Lower leg skin (tissue), 4 donors: ENCODE data around the gene STARD13. TPM values are rescaled to one million over a fixed set of nuclear protein-coding genes. Genes with fewer than 3 reads are reported as not detected.

Source experiments
- DNase-seq, 2 donors: peaks; one replicate each; pipeline ENCODE4 v3.0.0-alpha.2; 2019; ENCODE audit warnings: low spot score in 2 of 2
- H3K4me3 ChIP-seq: fragments of 200-600 bp; sonication (generic); 2 replicates; pipeline ENCODE4 v1.5.1; 2017; ENCODE audit warnings: mild to moderate bottlenecking, low read depth; ENCODE audit not compliant: poor library complexity, severe bottlenecking
- CTCF ChIP-seq, 3 donors: fragments of 450-650 bp; IDR thresholded peaks; one replicate each; pipeline ENCODE4 v1.5.1; 2016; ENCODE audit warnings: antibody characterized with exemption in 3 of 3, mild to moderate bottlenecking in 3 of 3, moderate library complexity in 2 of 3
- POLR2A ChIP-seq, 2 donors: fragments of 450-650 bp; IDR thresholded peaks; one replicate each; pipeline ENCODE4 v1.6.1; 2016 to 2017; ENCODE audit warnings: antibody characterized with exemption in 2 of 2, mild to moderate bottlenecking in 1 of 2, moderate library complexity in 1 of 2
- WGBS, 2 donors: methylation state at CpG; one replicate each; pipeline ENCODE4 v1.1.5; 2018; 5-methylcytosine and 5-hydroxymethylcytosine counted together
- intact Hi-C: fragments of 100-400 bp; cut with DNase I; formaldehyde crosslinking; loops from one replicate; pipeline ENCODE4 v1.15.0; 2023; ENCODE audit warnings: low total_unique reads
- total RNA-seq, 4 donors: library from RNA; depleted of rRNA; stranded (reverse); fragments of >200 nt; gene quantifications; one replicate each; pipeline ENCODE4 v1.1.0, GENCODE V29; 2016

Gene STARD13
- total RNA-seq, 4 donors from 2014 or later = 15.7 to 22.5 (median 19.6) TPM

GRCh38 chr13:33057019-33057780 lies 228.4 kb downstream of the STARD13 start:
- no peak overlapping the region for H3K4me3 ChIP-seq
- 57 to 62% methylated on average over 9 of the region's 9 CpGs for WGBS, 2 donors
- TF ChIP-seq POLR2A (IDR thresholded peaks at IDR 0.05) (no peak), CTCF (IDR thresholded peaks at IDR 0.05) (no peak)
- intact Hi-C loops = no loop called here
- DNase-seq = peak in 1 of 2 donors; percentile 29

GRCh38 chr13:33053397-33054066 lies 232.0 kb downstream of the STARD13 start:
- TF ChIP-seq CTCF (IDR thresholded peaks at IDR 0.05) (no peak), POLR2A (IDR thresholded peaks at IDR 0.05) (no peak)
- no peak for DNase-seq
- WGBS, 2 donors = 77 to 81% methylated on average over 7 of the region's 7 CpGs
- intact Hi-C loops = no loop called here
- no peak overlapping the region for H3K4me3 ChIP-seq
